Trophoblast cell (in vitro differentiated cells and primary cell): ENCODE results near the gene BTBD7.
A peak's percentile ranks its signal among the peaks of the same experiment; 100 is the strongest.
"Not testable (repeated sequence)": the region's sequence is repeated elsewhere in the genome, so short reads cannot be mapped to it uniquely, and the experiment has no call there.

Experiments
- DNase-seq, 2 donors: peaks; one replicate each; pipeline ENCODE4 v3.0.0-alpha.2; 2016
- H2AFZ ChIP-seq: 2 replicates; pipeline ENCODE4 v1.6.1; 2013; ENCODE audit warnings: low read length, moderate library complexity, mild to moderate bottlenecking; ENCODE audit not compliant: insufficient read depth, poor library complexity
- H2AK5ac ChIP-seq: 2 replicates; pipeline ENCODE4 v1.6.1; 2013; ENCODE audit warnings: mild to moderate bottlenecking, low read length
- H2BK120ac ChIP-seq: 2 replicates; pipeline ENCODE4 v1.6.1; 2013; ENCODE audit warnings: low read length, mild to moderate bottlenecking, moderate library complexity; ENCODE audit not compliant: insufficient read depth, poor library complexity
- H2BK12ac ChIP-seq: 2 replicates; pipeline ENCODE4 v1.6.1; 2013; ENCODE audit warnings: mild to moderate bottlenecking, low read length, moderate library complexity
- H2BK5ac ChIP-seq: 2 replicates; pipeline ENCODE4 v1.6.1; 2013; ENCODE audit warnings: low read length, low read depth, moderate library complexity, mild to moderate bottlenecking; ENCODE audit not compliant: poor library complexity
- H3K14ac ChIP-seq: 2 replicates; pipeline ENCODE4 v1.6.1; 2013; ENCODE audit warnings: mild to moderate bottlenecking, low read length
- H3K18ac ChIP-seq: 2 replicates; pipeline ENCODE4 v1.6.1; 2013; ENCODE audit warnings: mild to moderate bottlenecking, low read length
- H3K23ac ChIP-seq: 2 replicates; pipeline ENCODE4 v1.6.1; 2013; ENCODE audit warnings: low read length
- H3K27ac ChIP-seq: 2 replicates; pipeline ENCODE4 v1.5.1; 2013; ENCODE audit warnings: low read depth, mild to moderate bottlenecking, inconsistent platforms, low read length, moderate library complexity
- H3K27me3 ChIP-seq: 2 replicates; pipeline ENCODE4 v1.6.1; 2013; ENCODE audit warnings: inconsistent platforms, mild to moderate bottlenecking, low read length, moderate library complexity; ENCODE audit not compliant: insufficient read depth
- H3K36me3 ChIP-seq, 2 experiments: 1 replicate in 1 of 2; 2 replicates in 1 of 2; pipeline ENCODE4 v1.6.1; 2013; ENCODE audit warnings: low read length in 2 of 2, mild to moderate bottlenecking in 2 of 2, moderate library complexity in 1 of 2; ENCODE audit not compliant: insufficient read depth in 2 of 2, control insufficient read depth in 1 of 2
- H3K4ac ChIP-seq: 2 replicates; pipeline ENCODE4 v1.6.1; 2013; ENCODE audit warnings: low read depth, mild to moderate bottlenecking, low read length, moderate library complexity
- H3K4me1 ChIP-seq, 2 experiments: 1 replicate in 1 of 2; 2 replicates in 1 of 2; pipeline ENCODE4 v1.6.1; 2013; ENCODE audit warnings: low read length in 2 of 2, mild to moderate bottlenecking in 2 of 2, moderate library complexity in 1 of 2; ENCODE audit not compliant: insufficient read depth in 2 of 2, control insufficient read depth in 1 of 2
- H3K4me2 ChIP-seq: 2 replicates; pipeline ENCODE4 v1.6.1; 2013; ENCODE audit warnings: inconsistent platforms, mild to moderate bottlenecking, low read length, moderate library complexity
- H3K4me3 ChIP-seq: 2 replicates; pipeline ENCODE4 v1.5.1; 2013; ENCODE audit warnings: mild to moderate bottlenecking, low read depth, low read length, inconsistent platforms
- H3K79me1 ChIP-seq: one replicate; pipeline ENCODE4 v1.6.1; 2013; ENCODE audit warnings: low read length
- H3K79me2 ChIP-seq: 2 replicates; pipeline ENCODE4 v1.6.1; 2013; ENCODE audit warnings: low read length, mild to moderate bottlenecking; ENCODE audit not compliant: control insufficient read depth, insufficient read depth, poor library complexity
- H3K9ac ChIP-seq: 2 replicates; pipeline ENCODE4 v1.6.1; 2013; ENCODE audit warnings: mild to moderate bottlenecking, low read length
- H3K9me3 ChIP-seq: 2 replicates; pipeline ENCODE4 v1.6.1; 2013; ENCODE audit warnings: low read depth, mild to moderate bottlenecking, control low read depth, inconsistent platforms, low read length; ENCODE audit not compliant: insufficient read depth
- H4K12ac ChIP-seq: 2 replicates; pipeline ENCODE4 v1.6.1; 2013; ENCODE audit warnings: low read depth, mild to moderate bottlenecking, low read length, moderate library complexity
- H4K8ac ChIP-seq: 2 replicates; pipeline ENCODE4 v1.6.1; 2013; ENCODE audit warnings: low read depth, mild to moderate bottlenecking, low read length, moderate library complexity
- H4K91ac ChIP-seq: one replicate; pipeline ENCODE4 v1.6.1; 2013; ENCODE audit warnings: low read depth, mild to moderate bottlenecking, low read length, moderate library complexity
- WGBS: extraction: QIAGEN DNeasy Blood & Tissue Kit; methylation state at CpG from one replicate; pipeline ENCODE4 v1.1.7; 2013; ENCODE audit warnings: missing lambda C conversion rate; ENCODE audit not compliant: insufficient read length, insufficient coverage; ENCODE audit errors: extremely low coverage; 5-methylcytosine and 5-hydroxymethylcytosine counted together

Gene BTBD7

DNA sequence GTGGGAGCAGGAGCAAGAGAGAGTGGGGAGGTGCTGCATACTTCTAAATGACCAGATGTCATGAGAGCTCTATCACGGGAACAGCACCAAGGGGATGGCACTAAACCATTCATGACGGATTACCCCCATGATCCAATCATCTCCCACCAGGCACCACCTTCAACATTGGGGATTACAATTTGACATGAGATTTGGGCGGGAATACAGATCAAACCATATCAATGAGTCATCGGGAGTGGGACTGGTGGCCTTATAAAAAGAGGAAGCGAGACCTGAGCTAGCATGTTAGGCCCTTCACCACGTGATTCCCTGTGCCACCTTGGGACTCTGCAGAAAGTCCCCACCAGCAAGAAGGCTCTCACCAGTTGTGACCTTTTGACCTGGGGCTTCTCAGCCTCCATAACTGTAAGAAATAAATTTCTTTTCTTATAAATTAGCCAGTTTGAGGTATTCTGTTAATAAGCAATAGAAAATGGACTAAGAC lies 42.9 kb upstream of the BTBD7 start:
- DNase-seq, result peak; percentile 1 to 16
- Histone ChIP-seq H3K4ac (no peak overlapping the region), H3K27ac (no peak overlapping the region), H3K4me2 (no peak overlapping the region), H3K79me2 (no peaks in the 10 kb centered on the region), H4K12ac (no peak overlapping the region), H2BK12ac (no peak overlapping the region), H4K8ac (no peak overlapping the region), H3K14ac (no peak overlapping the region), H2AK5ac (no peak overlapping the region), H3K4me1 (no peaks in the 10 kb centered on the region), H3K79me1 (no peaks in the 10 kb centered on the region), H3K36me3 (no peaks in the 10 kb centered on the region), H3K18ac (no peak overlapping the region), H2BK120ac (no peak overlapping the region), H4K91ac (no peak overlapping the region), H3K9ac (no peak overlapping the region), H3K23ac (no peak overlapping the region), H2AFZ (no peak overlapping the region), H3K9me3 (peaks cover 3% of the 10 kb centered on the region), H3K4me3 (no peak overlapping the region), H2BK5ac (no peak overlapping the region), H3K27me3 (no peaks in the 10 kb centered on the region)
- no CpG with 5 or more reads among the region's 6 CpGs for WGBS

DNA sequence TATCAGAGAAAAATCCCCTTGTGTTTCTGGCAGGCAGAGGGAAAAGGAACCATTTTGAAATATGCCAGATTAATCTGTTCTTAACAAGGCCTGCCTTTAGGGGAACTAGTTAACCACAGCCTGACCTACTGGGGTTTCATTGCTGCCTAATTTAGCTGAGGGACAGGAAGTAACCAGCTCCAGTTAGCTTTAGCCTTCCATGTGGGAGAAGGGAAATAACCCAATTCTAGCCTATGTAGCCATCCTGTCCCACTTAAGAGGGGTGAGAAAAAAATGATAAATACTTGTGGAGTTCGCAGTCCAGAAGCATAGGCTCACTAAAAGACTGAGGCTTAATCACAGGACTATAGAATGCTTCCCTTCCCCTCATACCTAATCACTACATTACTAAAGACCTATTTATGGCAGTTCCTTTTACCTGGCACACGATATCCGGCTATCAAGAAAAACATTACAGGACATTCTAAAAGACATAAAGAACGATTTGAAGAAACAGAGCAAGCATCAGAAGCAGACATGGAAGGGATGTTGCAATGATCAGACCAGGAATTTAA lies 37.0 kb upstream of the BTBD7 start:
- Histone ChIP-seq H3K27ac (no peak overlapping the region), H3K79me1 (no peaks in the 10 kb centered on the region), H4K8ac (no peak overlapping the region), H2BK5ac (no peak overlapping the region), H3K27me3 (no peaks in the 10 kb centered on the region), H3K4ac (no peak overlapping the region), H3K79me2 (no peaks in the 10 kb centered on the region), H3K4me2 (no peak overlapping the region), H4K91ac (no peak overlapping the region), H3K4me3 (no peak overlapping the region), H3K23ac (no peak overlapping the region), H3K9me3 (peaks cover 3% of the 10 kb centered on the region), H3K4me1 (no peaks in the 10 kb centered on the region), H3K9ac (no peak overlapping the region), H2AK5ac (no peak overlapping the region), H4K12ac (no peak overlapping the region), H2AFZ (no peak overlapping the region), H2BK12ac (no peak overlapping the region), H2BK120ac (no peak overlapping the region), H3K14ac (no peak overlapping the region), H3K36me3 (no peaks in the 10 kb centered on the region), H3K18ac (no peak overlapping the region)
- no CpG with 5 or more reads among the region's 4 CpGs for WGBS
- DNase-seq, result peak in 1 of 2 donors; percentile 58

DNA sequence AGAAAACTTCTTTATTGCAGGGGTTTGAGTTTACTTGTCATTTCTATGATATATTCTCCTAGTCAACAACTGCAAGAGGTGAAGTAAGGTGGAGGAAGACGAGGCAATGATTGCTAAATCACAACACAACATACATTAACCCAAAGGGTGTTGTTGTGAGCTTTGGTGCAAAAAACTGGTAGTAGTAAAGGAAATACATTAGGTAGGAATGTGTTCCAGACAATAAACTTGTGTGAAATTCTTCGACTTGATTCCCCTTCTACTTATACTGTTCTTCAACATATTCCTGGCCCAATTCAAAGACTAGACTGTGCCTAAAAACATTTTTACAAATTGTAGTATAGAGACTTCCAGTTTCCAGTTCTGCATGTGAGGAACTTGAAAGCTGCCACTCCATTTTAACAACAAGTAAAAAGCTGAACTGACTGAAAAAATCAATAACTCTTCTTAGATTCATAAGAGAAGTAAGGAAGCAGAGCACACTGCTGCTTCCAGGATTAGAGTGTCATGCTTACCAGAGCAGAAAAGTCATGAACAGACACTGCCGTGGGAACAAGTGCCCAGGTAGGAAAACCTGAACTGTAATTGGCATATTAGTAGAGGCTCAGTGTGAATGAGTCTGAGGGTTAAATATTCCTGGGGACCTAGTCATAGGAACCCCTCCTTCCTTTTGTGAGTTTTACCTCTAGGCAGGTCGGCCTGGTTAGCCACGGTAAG lies 36.3 kb upstream of the BTBD7 start:
- Histone ChIP-seq H3K36me3 (no peaks in the 10 kb centered on the region), H3K9ac (no peak overlapping the region)

DNA sequence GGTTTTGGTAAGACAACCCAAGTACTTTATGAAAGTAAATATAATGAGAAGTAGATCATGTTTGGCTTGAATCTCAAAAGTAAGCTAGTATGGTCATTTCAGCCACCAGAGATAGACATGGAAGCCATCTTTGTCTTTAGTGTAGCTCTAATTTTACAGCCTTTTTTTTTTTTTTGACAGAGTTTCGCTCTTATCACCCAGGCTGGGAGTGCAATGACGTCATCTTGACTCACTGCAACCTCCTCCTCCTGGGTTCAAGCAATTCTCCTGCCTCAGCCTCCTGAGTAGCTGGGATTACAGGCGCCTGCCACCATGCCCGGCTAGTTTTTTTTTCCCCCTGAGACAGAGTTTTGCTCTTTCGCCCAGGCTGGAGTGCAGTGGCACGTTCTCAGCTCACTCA lies 22.0 kb upstream of the BTBD7 start:
- H3K79me2 ChIP-seq, H3K4me1 ChIP-seq, H4K91ac ChIP-seq, H4K12ac ChIP-seq, H4K8ac ChIP-seq, H2AK5ac ChIP-seq, H2BK120ac ChIP-seq, H3K4ac ChIP-seq, H2BK12ac ChIP-seq, H3K4me2 ChIP-seq, H3K9me3 ChIP-seq, H3K14ac ChIP-seq, H2AFZ ChIP-seq, H3K79me1 ChIP-seq, H2BK5ac ChIP-seq, DNase-seq, H3K27ac ChIP-seq, H3K23ac ChIP-seq, H3K4me3 ChIP-seq, H3K27me3 ChIP-seq, H3K18ac ChIP-seq, H3K36me3 ChIP-seq, H3K9ac ChIP-seq: not testable (repeated sequence)
- WGBS, result no CpG with 5 or more reads among the region's 6 CpGs

More for the DNA sequence above, 36.3 kb upstream of the BTBD7 start:
- Histone ChIP-seq H2AFZ (no peak overlapping the region), H4K8ac (no peak overlapping the region), H2BK120ac (no peak overlapping the region), H3K79me2 (no peaks in the 10 kb centered on the region), H3K4me3 (no peak overlapping the region), H4K12ac (no peak overlapping the region), H2BK12ac (no peak overlapping the region), H3K4me2 (no peak overlapping the region), H3K79me1 (no peaks in the 10 kb centered on the region), H4K91ac (no peak overlapping the region), H3K27ac (no peak overlapping the region), H3K23ac (no peak overlapping the region), H3K9me3 (peaks cover 3% of the 10 kb centered on the region), H3K4ac (no peak overlapping the region), H3K14ac (no peak overlapping the region), H3K4me1 (no peaks in the 10 kb centered on the region), H3K27me3 (no peaks in the 10 kb centered on the region), H2BK5ac (no peak overlapping the region), H2AK5ac (no peak overlapping the region), H3K18ac (no peak overlapping the region)
- no peak for DNase-seq
- no CpG with 5 or more reads among the region's 5 CpGs for WGBS
